Mesendoderm (in vitro differentiated cells): ENCODE results near the gene ROR1.

Experiments used
- DNase-seq: peaks from one replicate; pipeline ENCODE4 v3.0.0; 2013
- H2AK5ac ChIP-seq: 2 replicates; pipeline ENCODE4 v1.6.1; 2013; ENCODE audit warnings: low read length, inconsistent platforms
- H2BK120ac ChIP-seq: 2 replicates; pipeline ENCODE4 v1.6.1; 2013; ENCODE audit warnings: low read depth, mild to moderate bottlenecking, low read length, moderate library complexity, mixed read lengths
- H2BK15ac ChIP-seq: replicated peaks from 2 replicates; pipeline ENCODE4 v1.6.1; 2013; ENCODE audit warnings: low read depth, mild to moderate bottlenecking, moderate library complexity
- H2BK5ac ChIP-seq: 2 replicates; pipeline ENCODE4 v1.6.1; 2013; ENCODE audit warnings: low read length, inconsistent platforms
- H3K18ac ChIP-seq: 2 replicates; pipeline ENCODE4 v1.6.1; 2013; ENCODE audit warnings: mild to moderate bottlenecking, low read length, mixed read lengths
- H3K23ac ChIP-seq: one replicate; pipeline ENCODE4 v1.6.1; 2013; ENCODE audit warnings: low read length
- H3K27ac ChIP-seq: 2 replicates; pipeline ENCODE4 v1.5.1; 2013; ENCODE audit warnings: low read depth, mild to moderate bottlenecking, inconsistent platforms, low read length, moderate library complexity
- H3K27me3 ChIP-seq: 2 replicates; pipeline ENCODE4 v1.6.1; 2013; ENCODE audit warnings: low read length, control low read depth, mild to moderate bottlenecking, inconsistent platforms; ENCODE audit not compliant: insufficient read depth, poor library complexity
- H3K36me3 ChIP-seq: 2 replicates; pipeline ENCODE4 v1.6.1; 2013; ENCODE audit warnings: low read length, inconsistent platforms; ENCODE audit not compliant: control insufficient read depth, insufficient read depth
- H3K4ac ChIP-seq: one replicate; pipeline ENCODE4 v1.6.1; 2013; ENCODE audit warnings: low read depth, mild to moderate bottlenecking, low read length, moderate library complexity
- H3K4me1 ChIP-seq: 2 replicates; pipeline ENCODE4 v1.6.1; 2013; ENCODE audit warnings: low read depth, low read length, inconsistent platforms; ENCODE audit not compliant: control insufficient read depth
- H3K4me2 ChIP-seq: 2 replicates; pipeline ENCODE4 v1.6.1; 2013; ENCODE audit warnings: low read length
- H3K4me3 ChIP-seq: 2 replicates; pipeline ENCODE4 v1.5.1; 2013; ENCODE audit warnings: mild to moderate bottlenecking, low read length
- H3K56ac ChIP-seq: one replicate; pipeline ENCODE4 v1.6.1; 2013; ENCODE audit warnings: low read length
- H3K79me1 ChIP-seq: 2 replicates; pipeline ENCODE4 v1.6.1; 2013; ENCODE audit warnings: low read length, inconsistent platforms
- H3K79me2 ChIP-seq: 2 replicates; pipeline ENCODE4 v1.6.1; 2013; ENCODE audit warnings: mild to moderate bottlenecking, low read length; ENCODE audit not compliant: control insufficient read depth, insufficient read depth
- H3K9ac ChIP-seq: 2 replicates; pipeline ENCODE4 v1.6.1; 2013; ENCODE audit warnings: low read length, inconsistent platforms
- H4K5ac ChIP-seq: one replicate; pipeline ENCODE4 v1.6.1; 2013; ENCODE audit warnings: low read length
- H4K8ac ChIP-seq: one replicate; pipeline ENCODE4 v1.6.1; 2013; ENCODE audit warnings: low read depth, mild to moderate bottlenecking, control low read depth, low read length, moderate library complexity
- WGBS: extraction: QIAGEN DNeasy Blood & Tissue Kit; methylation state at CpG from one replicate; pipeline ENCODE4 v1.1.7; 2013; ENCODE audit warnings: low lambda C conversion rate, missing lambda C conversion rate; ENCODE audit not compliant: insufficient coverage; ENCODE audit errors: extremely low coverage; 5-methylcytosine and 5-hydroxymethylcytosine counted together

ROR1 gene

GRCh38 chr1:64087768-64088167 is 314.0 kb downstream of the ROR1 start:
- Histone ChIP-seq H4K8ac (no peak overlapping the region), H4K5ac (no peak overlapping the region), H3K79me1 (no peaks in the 10 kb centered on the region), H3K36me3 (no peaks in the 10 kb centered on the region), H3K23ac (no peak overlapping the region), H2BK120ac (no peak overlapping the region), H2AK5ac (no peak overlapping the region), H3K27ac (no peak overlapping the region), H3K4me3 (no peak overlapping the region), H3K4me2 (no peak overlapping the region), H3K9ac (no peak overlapping the region), H3K18ac (no peak overlapping the region), H3K79me2 (no peaks in the 10 kb centered on the region), H3K4me1 (peaks cover under 1% of the 10 kb centered on the region), H3K27me3 (no peaks in the 10 kb centered on the region), H3K4ac (no peak overlapping the region), H2BK5ac (no peak overlapping the region), H3K56ac (no peak overlapping the region), H2BK15ac (no peak overlapping the region)
- WGBS, result no CpG with 5 or more reads among the region's 2 CpGs
- DNase-seq, result no peak

GRCh38 chr1:64090436-64090835 is 316.6 kb downstream of the ROR1 start:
- no peak overlapping the region for H3K4me2 ChIP-seq
- no peak overlapping the region for H2BK15ac ChIP-seq
- no peaks in the 10 kb centered on the region for H3K79me1 ChIP-seq
- no peak overlapping the region for H4K8ac ChIP-seq
- DNase-seq, result no peak
- no peak overlapping the region for H2AK5ac ChIP-seq
- no peaks in the 10 kb centered on the region for H3K79me2 ChIP-seq
- no peak overlapping the region for H4K5ac ChIP-seq
- H3K18ac ChIP-seq, result no peak overlapping the region
- no peaks in the 10 kb centered on the region for H3K27me3 ChIP-seq
- H2BK5ac ChIP-seq, result no peak overlapping the region
- no peak overlapping the region for H3K4me3 ChIP-seq
- no CpG with 5 or more reads among the region's 3 CpGs for WGBS
- H3K9ac ChIP-seq, result no peak overlapping the region
- peaks cover 2% of the 10 kb centered on the region for H3K4me1 ChIP-seq
- no peak overlapping the region for H3K23ac ChIP-seq
- no peak overlapping the region for H3K4ac ChIP-seq
- H2BK120ac ChIP-seq, result no peak overlapping the region
- H3K27ac ChIP-seq, result no peak overlapping the region
- H3K36me3 ChIP-seq, result no peaks in the 10 kb centered on the region
- no peak overlapping the region for H3K56ac ChIP-seq

GRCh38 chr1:64092851-64093371 is 319.1 kb downstream of the ROR1 start:
- Histone ChIP-seq H4K5ac (no peak overlapping the region), H3K79me1 (no peaks in the 10 kb centered on the region), H3K4ac (no peak overlapping the region), H3K27ac (no peak overlapping the region), H2BK120ac (no peak overlapping the region), H3K27me3 (no peaks in the 10 kb centered on the region), H2BK5ac (no peak overlapping the region), H3K23ac (no peak overlapping the region), H3K56ac (no peak overlapping the region), H2AK5ac (no peak overlapping the region), H3K9ac (no peak overlapping the region), H3K4me2 (no peak overlapping the region), H3K4me1 (peaks cover 5% of the 10 kb centered on the region), H2BK15ac (no peak overlapping the region), H4K8ac (no peak overlapping the region), H3K18ac (no peak overlapping the region), H3K4me3 (no peak overlapping the region), H3K36me3 (no peaks in the 10 kb centered on the region), H3K79me2 (no peaks in the 10 kb centered on the region)
- no CpG with 5 or more reads among the region's 5 CpGs for WGBS
- DNase-seq, result no peak

GRCh38 chr1:64093941-64094340 is 320.1 kb downstream of the ROR1 start:
- no peak overlapping the region for H3K56ac ChIP-seq
- H2BK15ac ChIP-seq, result no peak overlapping the region
- no peaks in the 10 kb centered on the region for H3K36me3 ChIP-seq
- H3K18ac ChIP-seq, result no peak overlapping the region
- no peak overlapping the region for H3K4me3 ChIP-seq
- H3K27me3 ChIP-seq, result no peaks in the 10 kb centered on the region
- no peak overlapping the region for H4K5ac ChIP-seq
- H2BK5ac ChIP-seq, result no peak overlapping the region
- no peaks in the 10 kb centered on the region for H3K79me1 ChIP-seq
- no peak overlapping the region for H2BK120ac ChIP-seq
- H3K79me2 ChIP-seq, result no peaks in the 10 kb centered on the region
- DNase-seq, result no peak
- no peak overlapping the region for H3K4ac ChIP-seq
- H3K23ac ChIP-seq, result no peak overlapping the region
- no peak overlapping the region for H4K8ac ChIP-seq
- no peak overlapping the region for H3K9ac ChIP-seq
- H3K4me2 ChIP-seq, result no peak overlapping the region
- H3K4me1 ChIP-seq, result peaks cover 8% of the 10 kb centered on the region
- no peak overlapping the region for H3K27ac ChIP-seq
- H2AK5ac ChIP-seq, result no peak overlapping the region

GRCh38 chr1:64095832-64096231 is 322.0 kb downstream of the ROR1 start:
- Histone ChIP-seq H2AK5ac (no peak overlapping the region), H2BK5ac (no peak overlapping the region), H3K18ac (no peak overlapping the region), H2BK120ac (no peak overlapping the region), H4K5ac (no peak overlapping the region), H3K4me3 (no peak overlapping the region), H3K4me2 (no peak overlapping the region), H4K8ac (no peak overlapping the region), H3K9ac (no peak overlapping the region), H3K27ac (no peak overlapping the region), H3K27me3 (no peaks in the 10 kb centered on the region), H3K36me3 (no peaks in the 10 kb centered on the region), H3K4ac (no peak overlapping the region), H3K79me1 (no peaks in the 10 kb centered on the region), H3K56ac (no peak overlapping the region), H3K23ac (no peak overlapping the region), H3K4me1 (peaks cover 8% of the 10 kb centered on the region), H2BK15ac (no peak overlapping the region), H3K79me2 (no peaks in the 10 kb centered on the region)
- WGBS, result no CpG with 5 or more reads among the region's 1 CpG
- DNase-seq, result no peak

- Histone ChIP-seq H3K23ac (no peak overlapping the region), H3K27me3 (no peaks in the 10 kb centered on the region), H3K56ac (peak overlapping the region; percentile 54), H3K18ac (no peak overlapping the region), H3K79me1 (no peaks in the 10 kb centered on the region), H3K9ac (no peak overlapping the region), H3K4me3 (no peak overlapping the region), H3K36me3 (no peaks in the 10 kb centered on the region), H3K4ac (no peak overlapping the region), H4K5ac (no peak overlapping the region), H2BK15ac (no peak overlapping the region), H3K27ac (no peak overlapping the region), H2AK5ac (no peak overlapping the region), H2BK5ac (no peak overlapping the region), H3K4me1 (peaks cover 7% of the 10 kb centered on the region), H4K8ac (no peak overlapping the region), H3K4me2 (no peak overlapping the region), H2BK120ac (no peak overlapping the region), H3K79me2 (no peaks in the 10 kb centered on the region)
- WGBS, result no CpG with 5 or more reads among the region's 4 CpGs
- DNase-seq, result no peak
Measured at GRCh38 chr1:64097859-64098258, 324.0 kb downstream of the ROR1 start.
